ENCODE measurements around the gene TMTC1.
A peak's percentile ranks its signal among the peaks of the same experiment; 100 is the strongest.
"Not testable (repeated sequence)": the region's sequence is repeated elsewhere in the genome, so short reads cannot be mapped to it uniquely, and the experiment has no call there.

The TMTC1 gene

GRCh38 chr12:29563636-29564035 is 220.1 kb downstream of the TMTC1 start:
- DNase-seq: no peak

- no peak for DNase-seq
These were observed 220.7 kb downstream of the TMTC1 start for GRCh38 chr12:29563071-29563470.

- DNase-seq: no peak
These were observed 221.5 kb downstream of the TMTC1 start for GRCh38 chr12:29562110-29562804.

GRCh38 chr12:29561664-29562071 is 222.1 kb downstream of the TMTC1 start:
- no peak for DNase-seq

- no peak for DNase-seq
These were observed 224.5 kb downstream of the TMTC1 start for GRCh38 chr12:29559198-29559597.

GRCh38 chr12:29556363-29556762 is 227.4 kb downstream of the TMTC1 start:
- DNase-seq: no peak

- DNase-seq: not testable (repeated sequence)
These were observed 228.3 kb downstream of the TMTC1 start for GRCh38 chr12:29555451-29555850.

GRCh38 chr12:29552994-29553748 is 230.6 kb downstream of the TMTC1 start:
- DNase-seq: no peak

GRCh38 chr12:29552324-29552927 is 231.3 kb downstream of the TMTC1 start:
- DNase-seq: peak; percentile 8 to 46

- DNase-seq: no peak
These were observed 231.9 kb downstream of the TMTC1 start for GRCh38 chr12:29551812-29552211.

- DNase-seq: no peak
These were observed 235.9 kb downstream of the TMTC1 start for GRCh38 chr12:29547864-29548263.

- no peak for DNase-seq
These were observed 236.6 kb downstream of the TMTC1 start for GRCh38 chr12:29547151-29547632.

- DNase-seq: no peak
These were observed 237.7 kb downstream of the TMTC1 start for GRCh38 chr12:29546000-29546399.

GRCh38 chr12:29545102-29545467 is 238.7 kb downstream of the TMTC1 start:
- no peak for DNase-seq

- DNase-seq: no peak
These were observed 239.2 kb downstream of the TMTC1 start for GRCh38 chr12:29544428-29545101.

- DNase-seq: no peak
These were observed 240.7 kb downstream of the TMTC1 start for GRCh38 chr12:29543036-29543435.

- DNase-seq: no peak
These were observed 246.4 kb downstream of the TMTC1 start for GRCh38 chr12:29537298-29537697.

- no peak for DNase-seq
These were observed 248.8 kb downstream of the TMTC1 start for GRCh38 chr12:29534935-29535334.

GRCh38 chr12:29533815-29534489 is 249.8 kb downstream of the TMTC1 start:
- no peak for DNase-seq

- no peak for DNase-seq
These were observed 252.3 kb downstream of the TMTC1 start for GRCh38 chr12:29531471-29531870.

- DNase-seq: no peak
These were observed 253.3 kb downstream of the TMTC1 start for GRCh38 chr12:29530436-29530835.

GRCh38 chr12:29528161-29528560 is 255.6 kb downstream of the TMTC1 start:
- DNase-seq: no peak

- no peak for DNase-seq
These were observed 261.8 kb downstream of the TMTC1 start for GRCh38 chr12:29521951-29522350.
